HG03097 (cell line): ENCODE data around the gene GUCY1A2.

Experiments used
- ATAC-seq: cut with Tn5 transposase; IDR thresholded peaks from one replicate; pipeline ENCODE4 v1.9.1; 2021; ENCODE audit not compliant: unreplicated experiment, low FRiP score

GUCY1A2 gene

DNA sequence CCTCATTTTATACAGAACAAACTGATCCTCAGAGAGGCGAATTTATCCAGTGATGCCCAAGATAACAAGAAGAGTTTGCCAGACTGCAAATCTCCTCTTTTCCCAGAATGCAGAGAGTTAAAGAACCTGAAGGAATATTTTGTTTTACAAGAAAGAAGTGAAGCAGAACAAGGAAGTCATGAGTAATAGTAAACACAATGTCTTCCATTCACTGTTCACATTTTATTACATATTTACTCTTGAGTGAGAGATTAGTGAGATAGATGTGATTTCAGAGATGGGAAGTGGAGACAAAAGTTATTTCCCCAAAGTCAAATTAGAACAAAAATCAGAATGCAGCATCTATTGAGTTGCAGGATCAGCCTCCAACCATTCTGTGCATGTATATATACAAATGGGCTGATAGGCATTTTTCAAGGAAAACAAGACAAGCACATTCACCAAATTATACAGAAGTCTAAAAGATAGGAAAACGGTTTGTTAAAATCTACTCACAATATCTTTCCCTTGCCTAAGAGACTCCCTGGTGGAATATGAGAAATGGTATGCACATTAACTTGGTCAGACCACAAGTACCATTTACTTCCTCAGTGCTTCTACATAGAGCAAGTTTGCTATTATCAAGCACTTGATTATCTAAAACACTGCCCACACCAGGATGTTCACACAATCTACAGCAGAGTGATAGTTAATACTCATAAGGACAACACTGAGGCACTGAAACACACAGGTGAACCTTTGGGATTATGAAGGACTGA is 12.0 kb downstream of the GUCY1A2 start:
- ATAC-seq, result no peak

DNA sequence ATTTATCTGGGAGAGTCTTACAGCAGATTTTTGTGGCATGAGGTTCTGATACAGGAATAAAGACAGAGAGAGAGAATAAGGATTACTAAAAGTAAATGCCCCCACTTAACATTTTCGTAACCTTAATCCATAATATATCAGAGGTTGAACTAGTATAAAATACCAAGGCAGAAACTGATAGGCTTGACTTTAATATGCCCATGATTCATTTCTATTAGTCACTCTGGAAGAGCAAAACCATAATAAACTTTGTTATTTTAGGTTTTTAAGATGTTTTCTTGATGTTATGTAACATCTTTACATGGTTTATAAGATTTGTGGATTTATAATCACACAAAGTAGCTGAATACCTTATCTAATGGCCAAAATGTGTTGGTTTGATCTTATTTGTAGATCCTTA is 19.1 kb downstream of the GUCY1A2 start:
- no peak for ATAC-seq

DNA sequence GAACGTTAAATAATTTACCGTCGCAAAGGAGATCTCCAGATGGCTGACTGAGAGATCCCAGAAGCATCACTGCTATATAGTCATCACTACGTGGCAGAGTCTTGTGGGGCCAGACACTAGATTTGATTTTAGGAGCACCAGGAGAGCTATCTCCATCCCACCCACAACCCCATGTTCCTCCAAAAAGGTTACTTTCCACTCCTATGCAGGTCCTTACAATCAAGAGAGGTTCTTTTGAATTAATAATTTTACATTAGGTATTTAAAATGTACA is 19.4 kb downstream of the GUCY1A2 start:
- ATAC-seq, result no peak

DNA sequence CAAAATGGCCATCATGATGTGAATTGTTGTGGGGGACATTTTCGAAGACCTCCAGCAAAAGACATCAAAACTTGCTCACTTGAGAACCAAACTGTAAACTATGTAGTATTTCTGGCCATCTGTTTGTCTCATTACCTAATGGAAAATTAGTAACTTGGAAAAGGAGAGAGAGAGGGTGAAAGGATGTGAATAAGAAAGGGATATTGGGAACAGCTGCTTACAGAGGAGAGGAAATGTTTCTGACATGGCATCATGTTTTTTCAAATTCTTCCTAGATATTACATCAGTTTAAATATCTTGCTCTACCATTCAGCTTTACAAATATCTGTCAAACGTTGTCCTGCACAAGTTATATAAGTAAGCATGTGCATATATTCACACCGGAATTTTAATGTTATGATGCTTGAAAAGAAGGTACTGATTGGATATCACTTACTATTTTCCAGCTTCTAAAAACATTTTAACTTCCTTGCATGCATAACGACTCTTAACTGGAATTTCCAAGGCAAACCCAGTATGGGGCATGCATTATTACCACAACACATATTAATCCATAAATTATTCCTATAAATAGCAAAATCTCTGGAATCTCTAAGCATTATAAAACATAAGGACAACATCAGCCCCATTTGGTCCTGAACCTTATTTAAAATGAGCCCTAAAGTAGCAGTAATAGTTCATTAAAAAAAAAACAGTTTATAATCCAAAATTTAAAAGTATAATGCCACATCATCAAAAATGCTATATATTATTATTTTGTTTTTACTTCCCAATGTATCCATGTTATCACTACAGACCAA is 20.0 kb downstream of the GUCY1A2 start:
- no peak for ATAC-seq

DNA sequence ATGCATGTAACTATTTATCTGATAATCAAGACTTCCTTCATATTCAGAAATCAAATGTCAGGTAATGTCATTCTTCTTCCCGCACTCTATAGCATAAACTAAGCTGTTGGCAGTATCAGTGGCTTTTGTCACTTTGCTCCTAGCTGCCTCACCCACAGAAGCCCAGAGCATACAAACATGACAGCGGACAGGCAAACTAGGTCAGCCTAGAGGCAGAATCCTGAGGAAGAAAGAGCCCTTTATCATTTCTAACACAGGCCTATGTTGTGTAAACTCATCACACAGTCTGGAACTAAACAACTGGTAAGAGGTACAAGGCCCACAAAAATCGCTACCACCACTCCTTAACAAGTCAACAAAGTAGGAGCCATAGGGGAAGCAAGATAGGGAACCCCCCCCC is 21.0 kb downstream of the GUCY1A2 start:
- no peak for ATAC-seq

DNA sequence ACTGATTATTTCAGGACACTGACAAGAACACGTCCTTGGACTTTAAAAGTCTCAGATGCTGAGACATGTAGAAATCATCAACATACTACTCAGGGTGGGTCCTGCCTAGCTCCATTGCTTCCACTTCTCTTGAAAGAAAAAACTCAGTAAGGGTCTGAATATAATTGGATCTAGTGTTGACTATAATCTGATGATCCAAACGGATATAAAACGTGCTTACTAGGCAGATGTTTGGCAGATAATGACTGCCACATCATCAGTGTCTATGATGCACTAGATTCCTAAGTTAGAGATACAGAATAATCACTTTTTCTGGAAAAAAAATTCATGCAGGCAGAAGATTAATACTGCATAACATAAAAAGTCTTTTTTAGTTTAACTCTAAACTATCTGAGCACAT is 21.6 kb downstream of the GUCY1A2 start:
- no peak for ATAC-seq

DNA sequence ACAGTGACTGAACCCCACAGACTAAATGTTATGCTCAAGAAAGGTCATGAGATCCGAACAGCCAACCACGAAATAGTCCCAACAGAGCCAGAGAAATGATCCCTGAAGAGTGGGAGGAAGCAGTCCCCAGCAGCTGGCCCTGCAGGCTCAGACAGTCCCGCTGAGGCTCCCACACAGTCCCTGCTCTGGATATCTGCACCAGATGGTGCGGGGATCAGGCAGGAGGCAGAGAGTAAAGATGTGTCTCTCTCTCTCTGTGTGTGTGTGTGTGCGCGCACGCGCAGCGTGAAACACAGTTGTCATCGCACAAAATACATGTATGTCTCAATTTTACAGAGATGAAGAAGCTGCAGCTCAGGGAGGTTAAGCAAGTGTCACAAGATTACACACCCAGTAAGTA is 27.9 kb downstream of the GUCY1A2 start:
- no peak for ATAC-seq

DNA sequence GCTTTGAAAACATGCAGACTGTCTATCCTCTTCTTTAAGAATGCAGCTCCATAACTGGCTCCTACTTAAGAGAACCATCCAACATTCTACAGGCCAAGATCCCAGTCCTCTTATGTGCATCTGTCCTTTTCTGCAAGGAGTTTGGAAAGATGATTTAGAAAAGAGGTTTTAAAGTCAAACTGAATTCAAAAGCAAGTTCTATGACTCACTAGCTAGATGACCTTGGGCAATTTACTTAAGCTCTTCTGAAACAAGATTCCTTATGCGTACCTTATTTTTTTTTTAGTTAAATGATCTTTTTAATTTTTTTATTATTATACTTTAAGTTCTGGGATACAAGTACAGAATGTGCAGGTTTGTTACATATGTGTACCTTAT is 29.2 kb downstream of the GUCY1A2 start:
- no peak for ATAC-seq

DNA sequence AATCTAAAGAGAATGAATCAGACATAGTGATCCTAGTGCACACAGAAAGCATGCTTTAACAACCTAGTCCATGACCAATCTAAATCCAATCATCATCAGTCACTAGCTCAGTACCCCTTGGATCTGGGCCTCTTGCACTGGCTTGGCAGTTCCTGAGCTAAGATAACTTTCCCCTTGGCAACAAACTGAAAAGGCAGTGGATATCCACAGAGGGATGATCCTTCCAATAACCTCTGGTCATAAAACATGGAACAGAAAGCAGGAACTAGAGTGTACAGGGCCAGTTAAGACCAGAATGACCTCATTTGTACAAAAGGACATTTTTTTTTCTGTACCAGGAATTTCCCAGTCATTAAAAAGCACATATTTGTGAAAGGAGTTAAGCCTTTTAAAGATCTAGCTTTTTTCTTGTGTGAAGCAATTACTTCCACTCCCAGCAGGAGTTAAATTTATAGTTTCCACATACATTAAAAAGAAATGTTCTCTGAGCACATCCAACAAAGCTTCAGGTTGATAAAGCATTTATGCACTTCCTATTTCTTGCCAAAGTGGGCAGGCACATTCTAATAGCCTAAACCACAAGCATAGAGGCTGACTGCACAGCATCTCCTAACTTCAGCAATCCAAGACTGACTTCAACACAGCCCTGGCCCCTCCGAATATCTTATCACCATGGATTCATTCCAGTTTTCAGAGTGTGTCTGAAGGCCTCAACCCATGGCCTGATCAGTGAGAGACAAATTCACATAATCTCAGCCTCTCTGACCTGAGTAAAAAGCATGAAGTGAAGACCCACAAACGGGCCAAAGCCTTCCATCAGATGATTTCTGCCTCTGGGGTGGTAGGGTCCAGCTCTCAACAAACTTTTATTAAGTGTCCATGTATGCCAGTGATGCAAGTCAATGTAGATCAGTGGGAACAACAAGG is 29.9 kb downstream of the GUCY1A2 start:
- ATAC-seq, result no peak

DNA sequence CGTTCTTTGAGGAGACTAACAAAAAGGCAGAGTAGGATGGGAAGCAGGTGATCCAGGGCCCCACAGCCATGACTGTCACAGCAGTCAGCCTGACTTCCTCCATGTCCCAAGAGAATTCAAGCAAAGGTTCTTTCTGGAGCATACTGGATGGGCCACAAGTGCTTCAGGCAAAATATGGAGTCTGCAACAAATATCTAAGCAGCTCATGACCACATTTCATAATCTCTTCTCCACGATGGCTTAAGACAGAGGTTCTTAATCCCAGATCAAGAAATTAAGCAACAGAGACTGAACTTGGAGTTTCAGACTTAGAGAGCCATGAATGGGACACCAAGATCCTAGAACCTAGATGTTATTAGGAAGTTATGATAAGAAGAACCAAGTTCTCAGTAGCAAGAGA is 31.6 kb downstream of the GUCY1A2 start:
- no peak for ATAC-seq

DNA sequence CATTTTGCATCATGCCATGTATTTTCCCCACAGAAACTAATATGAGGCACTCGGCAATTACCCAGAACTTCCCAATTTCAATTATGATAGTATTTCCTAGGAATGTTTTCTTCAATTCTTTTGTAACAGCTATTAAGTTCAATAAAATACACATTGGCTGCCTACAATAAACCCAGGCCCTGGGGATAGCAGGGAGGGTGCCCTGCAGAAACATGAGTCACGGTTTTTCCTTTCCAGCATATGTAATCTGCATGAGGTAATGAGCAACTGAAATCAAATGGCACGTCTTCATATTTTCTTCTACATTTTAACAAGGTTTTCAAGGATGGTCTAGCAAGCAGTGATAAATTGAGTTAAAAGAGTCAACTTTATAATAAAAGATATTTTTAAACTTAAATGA is 32.0 kb downstream of the GUCY1A2 start:
- ATAC-seq, result no peak

DNA sequence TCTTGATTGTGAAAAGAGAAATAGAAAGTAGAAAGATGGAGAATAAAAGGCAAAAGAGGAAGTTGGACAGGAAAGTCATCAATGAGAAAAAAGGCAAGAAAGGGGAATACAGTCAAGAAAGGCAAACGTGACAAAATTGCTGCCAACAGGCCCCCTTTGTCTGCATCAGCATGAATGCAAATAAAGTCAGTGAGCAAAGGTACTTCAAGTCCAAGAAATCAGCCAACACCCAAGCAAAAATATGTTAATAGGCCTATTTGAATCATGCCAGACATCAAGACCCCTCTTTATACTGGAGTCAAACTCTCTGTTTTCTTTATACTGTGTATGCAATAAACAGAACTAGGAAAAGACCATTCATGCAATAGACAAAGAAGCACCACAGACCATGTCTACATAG is 34.3 kb downstream of the GUCY1A2 start:
- ATAC-seq, result no peak

DNA sequence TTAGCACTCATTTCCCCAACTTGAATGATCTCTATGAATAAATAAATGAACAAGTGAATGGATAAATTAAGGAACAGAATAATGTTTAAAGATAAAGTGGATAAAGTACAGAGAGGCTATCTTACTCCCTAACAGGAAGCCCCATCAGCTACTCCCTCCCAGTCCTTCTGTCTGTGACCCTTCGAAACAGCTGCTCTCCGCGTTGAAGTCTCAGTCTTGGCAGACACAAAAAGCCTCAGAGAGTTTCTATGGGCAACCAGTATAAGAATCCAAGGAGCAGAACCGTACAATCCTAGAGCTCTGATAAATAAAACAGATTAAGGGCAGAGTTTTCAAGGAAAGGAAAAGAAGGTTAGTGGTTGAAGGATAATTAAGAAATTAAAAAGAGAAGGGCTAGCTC is 35.0 kb downstream of the GUCY1A2 start:
- no peak for ATAC-seq

DNA sequence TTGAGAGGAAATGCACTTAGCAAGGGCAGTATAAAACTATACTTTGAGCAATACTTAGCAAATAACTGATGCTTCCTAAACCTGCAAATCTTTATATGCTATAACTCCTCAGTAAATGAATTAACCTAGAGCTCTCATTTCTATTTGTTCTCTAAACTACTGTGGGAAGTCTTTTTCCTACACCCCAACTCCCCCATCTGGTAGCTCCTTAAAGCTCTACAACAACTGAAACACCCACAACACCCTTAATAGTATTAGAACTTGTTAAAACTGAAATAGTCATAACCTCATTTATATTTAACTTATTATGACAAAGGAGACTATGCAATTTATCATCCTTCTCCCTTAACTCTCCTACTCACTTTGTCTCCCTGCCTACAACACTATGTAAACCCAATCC is 43.4 kb downstream of the GUCY1A2 start:
- no peak for ATAC-seq

DNA sequence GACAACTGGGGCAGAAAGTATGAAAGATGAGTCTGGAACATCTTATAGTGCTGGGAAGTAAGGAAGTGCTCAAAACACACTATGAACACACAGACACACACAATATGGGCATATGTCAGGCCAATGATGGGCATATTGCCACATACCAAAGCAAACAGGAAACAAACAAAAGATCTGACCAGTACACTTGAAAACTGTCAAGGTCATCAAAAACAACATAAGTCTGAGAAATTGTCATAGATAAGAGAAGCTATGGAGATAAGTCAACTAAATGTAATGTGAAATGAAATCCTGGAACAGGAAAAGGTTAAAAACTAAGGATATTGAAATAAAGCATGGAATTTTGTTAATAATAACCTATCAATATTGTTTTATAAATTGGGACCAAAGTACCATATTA is 46.4 kb downstream of the GUCY1A2 start:
- no peak for ATAC-seq

DNA sequence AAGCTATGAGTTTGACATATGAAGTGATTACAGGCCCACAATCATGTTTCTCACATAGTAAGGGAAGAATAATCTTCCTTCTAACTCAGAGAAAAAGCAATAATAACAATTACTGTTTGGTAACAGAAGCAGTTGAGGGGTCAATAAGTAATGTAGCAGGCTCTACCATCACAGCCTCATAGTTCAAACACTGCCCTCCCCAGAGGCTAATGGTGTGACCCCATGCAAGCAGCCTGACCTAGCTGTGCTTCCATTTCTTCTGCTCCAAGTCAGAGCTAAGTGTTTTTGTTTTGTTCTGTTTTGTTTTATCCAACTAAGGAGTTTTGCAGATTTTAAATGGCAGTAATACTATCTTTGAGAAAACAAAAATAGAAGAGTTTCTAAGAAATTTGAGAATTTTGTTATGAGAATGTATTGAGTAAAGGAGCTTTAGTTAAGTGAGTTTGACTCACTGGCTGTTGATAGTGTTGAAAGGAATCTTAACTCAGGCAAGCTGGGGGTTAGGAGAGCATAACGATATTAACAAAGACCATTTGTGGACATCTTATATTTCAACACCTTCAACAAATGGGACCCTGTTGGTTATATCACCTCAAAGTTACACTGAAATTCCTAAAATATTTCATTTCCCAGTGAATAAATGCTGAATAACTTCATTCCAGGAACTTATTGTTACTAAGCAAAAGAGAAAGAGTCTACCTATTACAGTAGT is 48.5 kb downstream of the GUCY1A2 start:
- no peak for ATAC-seq

DNA sequence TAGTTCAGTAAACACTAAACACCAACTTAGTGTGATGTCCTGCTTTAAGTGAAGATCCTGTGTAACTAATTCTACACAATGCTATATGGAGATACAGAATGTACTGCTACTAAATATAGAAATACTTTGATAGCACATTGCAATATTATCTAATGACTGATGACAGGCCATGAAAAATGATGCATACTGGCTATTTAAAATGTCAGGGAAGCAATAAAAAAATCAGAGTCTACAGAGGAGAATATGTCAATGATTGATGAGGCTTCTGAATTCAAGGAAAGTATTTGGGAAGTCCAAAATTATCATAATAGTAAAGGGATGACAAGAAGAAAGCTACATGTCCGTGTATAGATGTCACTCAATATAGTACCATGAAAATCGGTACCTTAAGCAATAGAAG is 55.3 kb downstream of the GUCY1A2 start:
- no peak for ATAC-seq

DNA sequence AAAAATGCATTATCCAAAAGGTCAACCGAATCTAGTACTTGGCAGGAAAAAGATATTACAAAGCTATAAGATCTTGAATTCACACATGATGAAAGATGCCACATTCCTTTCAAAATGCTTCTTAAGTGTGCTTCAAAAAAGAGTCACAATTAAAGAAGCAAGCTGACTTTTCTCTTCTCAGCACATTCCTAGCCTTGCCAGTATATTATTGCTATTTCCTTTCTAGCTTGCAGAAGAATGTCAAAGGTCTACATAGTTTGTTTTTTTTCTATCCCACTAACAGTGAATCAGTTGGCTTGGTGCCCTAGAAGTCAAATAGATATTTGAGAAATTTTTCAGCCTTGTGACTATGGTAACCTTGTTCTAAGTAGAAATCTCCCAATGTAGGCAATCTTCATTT is 56.8 kb downstream of the GUCY1A2 start:
- no peak for ATAC-seq

DNA sequence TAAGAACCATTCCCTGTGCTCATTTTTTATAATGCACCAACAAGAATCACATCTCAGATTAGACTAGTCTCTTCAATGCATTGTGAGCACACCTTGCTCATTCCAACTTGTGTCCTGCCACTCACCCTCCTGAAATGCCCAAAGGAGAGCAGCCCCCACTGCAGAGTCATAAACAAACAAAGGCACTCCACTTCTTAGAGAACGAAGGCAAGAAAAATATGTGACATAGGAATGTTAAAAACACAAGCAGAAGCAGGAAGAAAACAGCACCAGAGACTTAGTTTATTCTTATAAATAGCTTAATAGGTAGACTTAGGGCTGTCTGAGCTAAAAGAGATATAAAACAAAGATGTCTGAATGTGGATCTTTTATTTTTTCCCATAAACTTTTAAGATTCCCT is 57.2 kb downstream of the GUCY1A2 start:
- no peak for ATAC-seq

DNA sequence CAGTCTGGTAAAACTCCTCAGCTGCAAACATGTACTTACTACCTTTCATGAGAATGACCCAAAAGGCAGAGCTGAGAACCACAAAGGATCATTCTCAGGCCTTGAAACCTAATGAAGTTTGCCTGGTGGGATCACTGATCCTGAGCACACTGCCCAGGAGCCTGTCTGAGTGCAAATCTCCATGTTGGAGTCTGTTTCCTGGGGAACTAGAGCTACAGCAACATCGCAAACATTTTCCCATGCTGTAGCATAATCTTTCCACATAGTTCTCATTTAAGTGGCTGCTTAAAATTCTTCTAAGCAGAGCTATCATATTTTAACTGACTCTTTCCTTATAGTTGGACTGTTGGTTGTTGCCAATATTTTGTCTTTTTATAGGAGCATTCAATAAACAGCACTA is 58.5 kb downstream of the GUCY1A2 start:
- ATAC-seq, result no peak

DNA sequence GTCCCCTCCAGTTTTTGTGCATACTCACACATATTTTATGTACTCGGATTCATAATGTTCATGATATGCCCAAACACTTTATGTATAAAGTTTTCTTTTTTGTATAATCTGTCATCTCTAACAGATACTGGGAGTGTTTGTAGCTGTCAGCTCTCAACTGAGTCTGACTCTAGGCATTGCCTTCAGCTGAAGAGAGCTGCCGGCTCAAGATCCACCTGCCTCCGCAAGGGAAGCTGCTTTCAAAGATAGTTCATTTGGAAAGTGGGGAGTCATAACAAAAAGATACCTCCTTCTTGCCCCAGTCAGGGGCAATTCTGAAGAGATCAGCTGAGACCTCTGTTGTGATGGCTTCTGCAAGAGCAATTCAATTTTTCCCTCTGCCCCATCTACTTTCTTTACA is 58.9 kb downstream of the GUCY1A2 start:
- ATAC-seq, result no peak
